Activated naive CD8-positive, alpha-beta T cell treated with anti-CD3 and anti-CD28 coated beads, Interleukin-2, amount 10 ng/mL, durations not matched to agents 7 days and 5 days (primary cell): ENCODE results near the gene MTG2. TPM values are rescaled to one million over a fixed set of nuclear protein-coding genes. Genes with fewer than 3 reads are reported as not detected.

Experiments
- ATAC-seq: fragments of 150-1000 bp; cut with Tn5 transposase; one replicate; pipeline ENCODE4 v1.10.0; 2021; ENCODE audit warnings: low read depth, moderate library complexity
- POLR2A ChIA-PET: fragments of 350-600 bp; sonication (Branson Sonifier 250); formaldehyde crosslinking; loops from one replicate; lab custom pipeline; 2021; ENCODE audit warnings: antibody characterized with exemption; lab: Charles Lee
- DNase-seq: peaks from one replicate; pipeline ENCODE4 v3.0.0; 2021
- H3K27ac Mint-ChIP-seq: one replicate; pipeline ENCODE4 v1.8.0; 2022; ENCODE audit warnings: mild to moderate bottlenecking, mixed read lengths
- H3K27me3 Mint-ChIP-seq: one replicate; pipeline ENCODE4 v1.8.0; 2022; ENCODE audit warnings: mild to moderate bottlenecking, moderate library complexity, mixed read lengths
- H3K36me3 Mint-ChIP-seq: one replicate; pipeline ENCODE4 v1.8.0; 2021; ENCODE audit warnings: mild to moderate bottlenecking, mixed read lengths
- H3K4me1 Mint-ChIP-seq: one replicate; pipeline ENCODE4 v1.8.0; 2021; ENCODE audit warnings: mixed read lengths
- H3K4me3 Mint-ChIP-seq: one replicate; pipeline ENCODE4 v1.8.0; 2022; ENCODE audit warnings: mild to moderate bottlenecking, moderate library complexity, mixed read lengths
- H3K9me3 Mint-ChIP-seq: one replicate; pipeline ENCODE4 v1.8.0; 2021; ENCODE audit warnings: mixed read lengths
- total RNA-seq, 2 experiments: library from RNA; stranded (reverse); gene quantifications; one replicate each; pipeline ENCODE4 v1.2.3, GENCODE V29; 2021

MTG2 gene
- total RNA-seq, 2 experiments from 2014 or later = 34.9 to 39.5 TPM

GRCh38 chr20:62252342-62252966 lies 69.6 kb downstream of the MTG2 start:
- no peak overlapping the region for H3K4me3 Mint-ChIP-seq
- no peaks in the 10 kb centered on the region for H3K27me3 Mint-ChIP-seq
- H3K4me1 Mint-ChIP-seq = no peaks in the 10 kb centered on the region
- no peak overlapping the region for H3K27ac Mint-ChIP-seq
- H3K36me3 Mint-ChIP-seq = no peaks in the 10 kb centered on the region
- ATAC-seq = no peak
- POLR2A ChIA-PET = no interaction called here
- DNase-seq = no peak
- H3K9me3 Mint-ChIP-seq = no peaks in the 10 kb centered on the region

Other genes with a start within 250 kb of the MTG2 start
- gene TAF4, start 117.1 kb upstream of the MTG2 start, total RNA-seq = 10 to 100 TPM; 22.6 to 23.8 TPM
- gene LSM14B, start 60.6 kb upstream of the MTG2 start, total RNA-seq = 10 to 100 TPM; 45.1 to 45.5 TPM
- gene PSMA7, start 39.6 kb upstream of the MTG2 start, total RNA-seq = 100 to 1,000 TPM; 219 to 236 TPM
- gene SS18L1, start 39.3 kb upstream of the MTG2 start, total RNA-seq = 10 to 100 TPM; 21.0 to 23.3 TPM
- gene HRH3, start 37.2 kb downstream of the MTG2 start, total RNA-seq = not detected
- 10 to 100 TPM; 47.2 to 49.5 TPM for gene OSBPL2, start 55.5 kb downstream of the MTG2 start, total RNA-seq
- 10 to 100 TPM; 72.4 to 74.6 TPM for gene ADRM1, start 120.0 kb downstream of the MTG2 start, total RNA-seq
- under 1 TPM; 0.54 to 0.80 TPM for gene LAMA5, start 184.3 kb downstream of the MTG2 start, total RNA-seq
- gene RPS21, start 204.1 kb downstream of the MTG2 start, total RNA-seq = 1,000 to 10,000 TPM; 2,045 to 2,157 TPM
- gene CABLES2, start 224.3 kb downstream of the MTG2 start, total RNA-seq = 10 to 100 TPM; 12.1 to 14.4 TPM
- not detected for gene RBBP8NL, start 244.5 kb downstream of the MTG2 start, total RNA-seq